ENCODE results near the gene LRRC47.

LRRC47 gene

GRCh38 chr1:3736131-3736561 lies 60.2 kb downstream of the LRRC47 start:
- ATAC-seq: no peak
- TF ChIP-seq ZNF70 (CRISPR knock-in tag; IDR thresholded peaks at IDR 0.05): no peak
- no peak for TF ChIP-seq GLIS3 (CRISPR knock-in tag; IDR thresholded peaks at IDR 0.05)
- TF ChIP-seq ZFP3 (CRISPR knock-in tag; IDR thresholded peaks at IDR 0.05): no peak
- no peak for TF ChIP-seq RARB (CRISPR knock-in tag; IDR thresholded peaks at IDR 0.05)
- no peak for TF ChIP-seq ZFP30 (CRISPR knock-in tag; IDR thresholded peaks at IDR 0.05)
- no peak for TF ChIP-seq POU6F1 (CRISPR knock-in tag; IDR thresholded peaks at IDR 0.05; ENCODE audit: borderline replicate concordance, low read depth)
- no peak for TF ChIP-seq CREB5 (CRISPR knock-in tag; IDR thresholded peaks at IDR 0.05; ENCODE audit: low read depth)
- no peak for TF ChIP-seq CSDC2 (CRISPR knock-in tag; IDR thresholded peaks at IDR 0.05)
- TF ChIP-seq ISL1 (CRISPR knock-in tag; IDR thresholded peaks at IDR 0.05): no peak
- no peak for TF ChIP-seq TSHZ2 (CRISPR knock-in tag; IDR thresholded peaks at IDR 0.05)
- no peak for TF ChIP-seq PATZ1 (CRISPR knock-in tag; IDR thresholded peaks at IDR 0.05; ENCODE audit: borderline replicate concordance)
- TF ChIP-seq ZNF8 (CRISPR knock-in tag; IDR thresholded peaks at IDR 0.05): no peak
- TF ChIP-seq ARNTL (CRISPR knock-in tag; IDR thresholded peaks at IDR 0.05; ENCODE audit: borderline replicate concordance, low read depth): no peak
- no peak for TF ChIP-seq ESRRG (CRISPR knock-in tag; IDR thresholded peaks at IDR 0.05)
- no peak for TF ChIP-seq CSRNP3 (CRISPR knock-in tag; IDR thresholded peaks at IDR 0.05)
- no peak for TF ChIP-seq BACH2 (CRISPR knock-in tag; IDR thresholded peaks at IDR 0.05; ENCODE audit: borderline replicate concordance)

GRCh38 chr1:3735688-3736087 lies 60.6 kb downstream of the LRRC47 start:
- no peak for ATAC-seq
- no peak for TF ChIP-seq POU6F1 (CRISPR knock-in tag; IDR thresholded peaks at IDR 0.05; ENCODE audit: borderline replicate concordance, low read depth)
- no peak for TF ChIP-seq ISL1 (CRISPR knock-in tag; IDR thresholded peaks at IDR 0.05)
- no peak for TF ChIP-seq PPARA (CRISPR knock-in tag; IDR thresholded peaks at IDR 0.05; ENCODE audit: borderline replicate concordance)
- TF ChIP-seq ZFP30 (CRISPR knock-in tag; IDR thresholded peaks at IDR 0.05): no peak
- TF ChIP-seq ARNTL (CRISPR knock-in tag; IDR thresholded peaks at IDR 0.05; ENCODE audit: borderline replicate concordance, low read depth): no peak
- no peak for TF ChIP-seq ZNF70 (CRISPR knock-in tag; IDR thresholded peaks at IDR 0.05)

GRCh38 chr1:3735027-3735681 lies 61.1 kb downstream of the LRRC47 start:
- no peak for ATAC-seq
- TF ChIP-seq ZNF70 (CRISPR knock-in tag; IDR thresholded peaks at IDR 0.05) (no peak), CSRNP3 (CRISPR knock-in tag; IDR thresholded peaks at IDR 0.05) (no peak), ISL1 (CRISPR knock-in tag; IDR thresholded peaks at IDR 0.05) (no peak), ARNTL (CRISPR knock-in tag; IDR thresholded peaks at IDR 0.05; ENCODE audit: borderline replicate concordance, low read depth) (no peak), PPARA (CRISPR knock-in tag; IDR thresholded peaks at IDR 0.05; ENCODE audit: borderline replicate concordance) (no peak), OSR1 (CRISPR knock-in tag; IDR thresholded peaks at IDR 0.05) (no peak), CREB5 (CRISPR knock-in tag; IDR thresholded peaks at IDR 0.05; ENCODE audit: low read depth) (no peak), ESRRG (CRISPR knock-in tag; IDR thresholded peaks at IDR 0.05) (no peak), ZC3H10 (CRISPR knock-in tag; IDR thresholded peaks at IDR 0.05) (no peak)

Measured in SK-N-SH treated with all-trans-retinoic acid at 6 μM for 48 hours (cell line).